ENCODE data around the gene ANKLE2.
A peak's percentile ranks its signal among the peaks of the same experiment; 100 is the strongest.
"Not testable (repeated sequence)": the region's sequence is repeated elsewhere in the genome, so short reads cannot be mapped to it uniquely, and the experiment has no call there.

Gene ANKLE2

GRCh38 chr12:132698341-132698740 lies 63.3 kb downstream of the ANKLE2 start:
- no peak for TF ChIP-seq CTCF (IDR thresholded peaks at IDR 0.05; ENCODE audit: low read depth, low read length)
- no peak for DNase-seq (ENCODE audit: extremely low read depth, low read depth)

GRCh38 chr12:132695431-132695830 lies 66.2 kb downstream of the ANKLE2 start:
- DNase-seq (ENCODE audit: extremely low read depth, low read depth), result no peak
- TF ChIP-seq CTCF (IDR thresholded peaks at IDR 0.05; ENCODE audit: low read depth, low read length), result no peak

GRCh38 chr12:132694888-132695287 lies 66.7 kb downstream of the ANKLE2 start:
- DNase-seq (ENCODE audit: extremely low read depth, low read depth), result not testable (repeated sequence)

- not testable (repeated sequence) for DNase-seq (ENCODE audit: extremely low read depth, low read depth)
Measured at GRCh38 chr12:132692030-132692429, 69.6 kb downstream of the ANKLE2 start.

GRCh38 chr12:132690112-132690511 lies 71.5 kb downstream of the ANKLE2 start:
- no peak for TF ChIP-seq CTCF (IDR thresholded peaks at IDR 0.05; ENCODE audit: low read depth, low read length)
- no peak for DNase-seq (ENCODE audit: extremely low read depth, low read depth)

- no peak for TF ChIP-seq CTCF (IDR thresholded peaks at IDR 0.05; ENCODE audit: low read depth, low read length)
- no peak for DNase-seq (ENCODE audit: extremely low read depth, low read depth)
Measured at GRCh38 chr12:132689227-132689626, 72.4 kb downstream of the ANKLE2 start.

GRCh38 chr12:132687211-132688164 lies 74.1 kb downstream of the ANKLE2 start, which contains the start of the genes POLE and PXMP2:
POLE (minus strand) TSS chr12:132687342; CDS start chr12:132687315, 27 bp downstream.
PXMP2 (plus strand) TSS chr12:132687587; CDS start chr12:132687671, 84 bp downstream.
- peak; percentile 83 for DNase-seq (ENCODE audit: extremely low read depth, low read depth)

More at GRCh38 chr12:132687211-132688164, 74.1 kb downstream of the ANKLE2 start, which contains the start of the genes POLE and PXMP2:
- TF ChIP-seq CTCF (IDR thresholded peaks at IDR 0.05; ENCODE audit: low read depth, low read length), result no peak
